Activated naive CD8-positive, alpha-beta T cell treated with anti-CD3 and anti-CD28 coated beads, Interleukin-2, amount 50 U/mL, for 16 hours (primary cell): ENCODE measurements around the gene ZNF469.

ENCODE experiments used
- DNase-seq: peaks from one replicate; pipeline ENCODE4 v3.0.0-alpha.2; 2020; ENCODE audit warnings: low read depth, low spot score

The ZNF469 gene

GRCh38 chr16:88392616-88393015 lies 9.9 kb downstream of the ZNF469 start:
- DNase-seq: no peak

- no peak for DNase-seq
Observed at GRCh38 chr16:88393034-88393433, 10.3 kb downstream of the ZNF469 start.

- DNase-seq: no peak
Observed at GRCh38 chr16:88393571-88393970, 10.8 kb downstream of the ZNF469 start.

GRCh38 chr16:88394426-88394825 lies 11.7 kb downstream of the ZNF469 start:
- no peak for DNase-seq

GRCh38 chr16:88395669-88396584 lies 13.2 kb downstream of the ZNF469 start:
- DNase-seq: no peak

GRCh38 chr16:88398170-88398873 lies 15.6 kb downstream of the ZNF469 start:
- no peak for DNase-seq

GRCh38 chr16:88398874-88399178 lies 16.1 kb downstream of the ZNF469 start:
- DNase-seq: no peak

GRCh38 chr16:88400186-88400585 lies 17.4 kb downstream of the ZNF469 start:
- no peak for DNase-seq

GRCh38 chr16:88401604-88402246 lies 19.0 kb downstream of the ZNF469 start:
- DNase-seq: no peak

GRCh38 chr16:88402551-88403240 lies 19.9 kb downstream of the ZNF469 start:
- no peak for DNase-seq

GRCh38 chr16:88403794-88404581 lies 21.2 kb downstream of the ZNF469 start:
- DNase-seq: no peak

- no peak for DNase-seq
Observed at GRCh38 chr16:88404769-88405168, 22.0 kb downstream of the ZNF469 start.

GRCh38 chr16:88405216-88406060 lies 22.7 kb downstream of the ZNF469 start:
- DNase-seq: no peak

- DNase-seq: no peak
Observed at GRCh38 chr16:88406096-88407041, 23.6 kb downstream of the ZNF469 start.

GRCh38 chr16:88407042-88407420 lies 24.3 kb downstream of the ZNF469 start:
- no peak for DNase-seq

- no peak for DNase-seq
Observed at GRCh38 chr16:88407807-88408206, 25.0 kb downstream of the ZNF469 start.

- no peak for DNase-seq
Observed at GRCh38 chr16:88408561-88409142, 25.9 kb downstream of the ZNF469 start.

GRCh38 chr16:88409296-88410065 lies 26.7 kb downstream of the ZNF469 start:
- no peak for DNase-seq
